OCI-LY3 (cell line): ENCODE data around the gene NEDD4L.

Experiments
- H2AFZ ChIP-seq: fragments of 200-600, 300-600 bp; shearing (Covaris generic); 2 replicates; pipeline ENCODE4 v1.6.0; 2014; ENCODE audit warnings: antibody characterized with exemption, low read depth, low read length
- H3K27ac ChIP-seq: fragments of 200-600, 300-600 bp; sonication (generic); 2 replicates; pipeline ENCODE4 v1.5.1; 2014; ENCODE audit warnings: mild to moderate bottlenecking, low read length, moderate library complexity, mixed read lengths
- H3K27me3 ChIP-seq: fragments of 200-600, 300-600 bp; sonication (generic); 2 replicates; pipeline ENCODE4 v1.6.1; 2014; ENCODE audit warnings: low read depth, low read length, mixed read lengths
- H3K36me3 ChIP-seq: fragments of 200-600, 300-600 bp; sonication (generic); replicated peaks from 2 replicates; pipeline ENCODE3; 2014; ENCODE audit warnings: low read depth, low read length, mixed read lengths
- H3K4me1 ChIP-seq: fragments of 300-600, 200-600 bp; sonication (generic); 2 replicates; pipeline ENCODE4 v1.6.1; 2014; ENCODE audit warnings: low read length, mixed read lengths
- H3K4me2 ChIP-seq: fragments of 200-600, 300-600 bp; sonication (generic); 2 replicates; pipeline ENCODE4 v1.6.1; 2014; ENCODE audit warnings: low read length, mixed read lengths
- H3K4me3 ChIP-seq: fragments of 300-600, 200-600 bp; sonication (generic); 2 replicates; pipeline ENCODE4 v1.5.1; 2014; ENCODE audit warnings: antibody characterized with exemption, mild to moderate bottlenecking, low read length, moderate library complexity
- H3K79me2 ChIP-seq: fragments of 300-600, 200-600 bp; shearing (Covaris generic); 2 replicates; pipeline ENCODE4 v1.6.1; 2014; ENCODE audit warnings: mild to moderate bottlenecking, low read length, mixed read lengths
- H3K9ac ChIP-seq: fragments of 300-600, 200-600 bp; shearing (Covaris generic); 2 replicates; pipeline ENCODE4 v1.6.0; 2014; ENCODE audit warnings: mild to moderate bottlenecking, low read length, moderate library complexity
- H3K9me3 ChIP-seq: fragments of 200-600, 300-600 bp; shearing (Covaris generic); 2 replicates; pipeline ENCODE4 v1.6.1; 2014; ENCODE audit warnings: low read length, mixed read lengths; ENCODE audit not compliant: insufficient read depth
- H4K20me1 ChIP-seq: fragments of 200-600, 300-600 bp; sonication (generic); 2 replicates; pipeline ENCODE4 v1.6.1; 2016; ENCODE audit warnings: low read length, mixed read lengths; ENCODE audit not compliant: insufficient read depth
- CTCF ChIP-seq: fragments of 200-600, 300-600 bp; sonication (generic); IDR thresholded peaks from 2 replicates; pipeline ENCODE4 v1.5.1; 2014; ENCODE audit warnings: antibody characterized with exemption, low read length, low read depth
- EZH2phosphoT487 ChIP-seq: fragments of 200-600 bp; shearing (Covaris generic); IDR thresholded peaks from 2 replicates; pipeline ENCODE4 v1.6.1; 2018; ENCODE audit warnings: antibody characterized with exemption, mixed run types, low read depth

The NEDD4L gene

DNA sequence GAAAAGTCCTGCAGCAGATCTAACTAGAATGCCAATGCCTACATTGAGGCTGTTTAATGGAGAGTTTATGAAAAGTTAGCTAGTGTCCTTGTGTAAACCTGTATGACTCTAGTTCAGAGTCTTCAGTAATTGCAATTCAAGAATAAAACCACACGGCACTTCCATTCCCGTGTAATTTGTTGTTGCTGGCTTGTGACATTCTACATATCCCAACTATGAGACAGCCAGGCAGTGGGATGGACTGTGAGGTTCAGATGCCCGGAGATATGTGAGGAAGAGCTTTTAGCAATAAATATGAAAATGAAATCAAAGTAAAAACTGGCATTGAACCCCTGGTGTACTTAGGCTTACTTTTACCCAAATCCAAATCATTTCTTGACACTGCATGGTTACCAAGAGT is 263.4 kb downstream of the NEDD4L start:
- Histone ChIP-seq H4K20me1 (peaks cover 80% of the 10 kb centered on the region), H3K9ac (no peak overlapping the region), H3K4me3 (no peak overlapping the region), H3K36me3 (peaks cover 18% of the 10 kb centered on the region), H3K4me1 (peaks cover 41% of the 10 kb centered on the region), H3K79me2 (peaks cover 85% of the 10 kb centered on the region), H2AFZ (no peak overlapping the region), H3K27ac (no peak overlapping the region), H3K4me2 (no peak overlapping the region), H3K27me3 (no peaks in the 10 kb centered on the region), H3K9me3 (peaks cover 15% of the 10 kb centered on the region; the same call in 1 of the 2 replicates)
- TF ChIP-seq CTCF (no peak), EZH2phosphoT487 (no peak)

GRCh38 chr18:58308463-58308862 is 264.4 kb downstream of the NEDD4L start:
- peaks cover 34% of the 10 kb centered on the region for H3K4me1 ChIP-seq
- no peak overlapping the region for H3K9ac ChIP-seq
- no peak for TF ChIP-seq CTCF
- TF ChIP-seq EZH2phosphoT487 = no peak
- peaks cover 18% of the 10 kb centered on the region for H3K36me3 ChIP-seq
- no peak overlapping the region for H3K27ac ChIP-seq
- no peaks in the 10 kb centered on the region for H3K27me3 ChIP-seq
- no peak overlapping the region for H2AFZ ChIP-seq
- no peak overlapping the region for H3K4me2 ChIP-seq
- peaks cover 84% of the 10 kb centered on the region for H3K79me2 ChIP-seq
- H3K9me3 ChIP-seq = peaks cover 15% of the 10 kb centered on the region; the same call in 1 of the 2 replicates
- H3K4me3 ChIP-seq = no peak overlapping the region
- peaks cover 81% of the 10 kb centered on the region for H4K20me1 ChIP-seq

DNA sequence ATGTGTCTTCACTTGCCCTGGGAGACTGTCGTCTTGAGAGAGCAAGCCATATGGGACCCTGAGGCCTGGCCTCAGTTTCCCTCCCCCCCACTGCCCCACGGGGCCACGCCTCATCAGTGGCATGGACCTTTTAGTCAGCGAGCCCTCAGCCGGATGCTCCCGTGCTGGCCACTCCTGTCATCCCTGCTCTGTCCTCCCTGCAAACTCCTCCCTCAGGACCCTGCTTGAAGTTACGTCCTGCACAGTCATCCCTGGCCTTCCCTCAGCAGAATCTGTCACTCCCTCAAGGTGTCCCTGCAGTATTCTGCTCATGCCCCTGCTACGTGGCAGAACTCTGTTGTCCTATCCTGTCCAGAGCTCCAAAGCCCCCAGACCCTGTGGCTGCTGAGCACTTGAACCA is 265.1 kb downstream of the NEDD4L start:
- Histone ChIP-seq H3K27me3 (no peaks in the 10 kb centered on the region), H3K27ac (no peak overlapping the region), H3K4me1 (peaks cover 32% of the 10 kb centered on the region), H3K4me3 (no peak overlapping the region), H2AFZ (no peak overlapping the region), H3K9ac (no peak overlapping the region), H3K79me2 (peaks cover 82% of the 10 kb centered on the region), H4K20me1 (peaks cover 80% of the 10 kb centered on the region), H3K4me2 (no peak overlapping the region), H3K9me3 (peaks cover 15% of the 10 kb centered on the region; the same call in 1 of the 2 replicates), H3K36me3 (peaks cover 18% of the 10 kb centered on the region)
- TF ChIP-seq CTCF (no peak), EZH2phosphoT487 (no peak)

- Histone ChIP-seq H3K27ac (no peak overlapping the region), H3K4me2 (no peak overlapping the region), H3K27me3 (no peaks in the 10 kb centered on the region), H2AFZ (no peak overlapping the region), H3K4me1 (peaks cover 31% of the 10 kb centered on the region), H3K9me3 (peaks cover 13% of the 10 kb centered on the region; the same call in 1 of the 2 replicates), H4K20me1 (peaks cover 79% of the 10 kb centered on the region), H3K9ac (no peak overlapping the region), H3K4me3 (no peak overlapping the region), H3K79me2 (peaks cover 81% of the 10 kb centered on the region), H3K36me3 (peaks cover 15% of the 10 kb centered on the region)
- TF ChIP-seq EZH2phosphoT487 (no peak), CTCF (no peak)
These were observed 265.7 kb downstream of the NEDD4L start for GRCh38 chr18:58309610-58310239.
